HG03196 (cell line): ENCODE measurements around the gene GSG1L.

Experiments used
- ATAC-seq: cut with Tn5 transposase; IDR thresholded peaks from one replicate; pipeline ENCODE4 v1.9.1; 2021; ENCODE audit not compliant: unreplicated experiment

GSG1L gene

GRCh38 chr16:27742333-27742732 lies 321.2 kb downstream of the GSG1L start:
- ATAC-seq, result no peak

DNA sequence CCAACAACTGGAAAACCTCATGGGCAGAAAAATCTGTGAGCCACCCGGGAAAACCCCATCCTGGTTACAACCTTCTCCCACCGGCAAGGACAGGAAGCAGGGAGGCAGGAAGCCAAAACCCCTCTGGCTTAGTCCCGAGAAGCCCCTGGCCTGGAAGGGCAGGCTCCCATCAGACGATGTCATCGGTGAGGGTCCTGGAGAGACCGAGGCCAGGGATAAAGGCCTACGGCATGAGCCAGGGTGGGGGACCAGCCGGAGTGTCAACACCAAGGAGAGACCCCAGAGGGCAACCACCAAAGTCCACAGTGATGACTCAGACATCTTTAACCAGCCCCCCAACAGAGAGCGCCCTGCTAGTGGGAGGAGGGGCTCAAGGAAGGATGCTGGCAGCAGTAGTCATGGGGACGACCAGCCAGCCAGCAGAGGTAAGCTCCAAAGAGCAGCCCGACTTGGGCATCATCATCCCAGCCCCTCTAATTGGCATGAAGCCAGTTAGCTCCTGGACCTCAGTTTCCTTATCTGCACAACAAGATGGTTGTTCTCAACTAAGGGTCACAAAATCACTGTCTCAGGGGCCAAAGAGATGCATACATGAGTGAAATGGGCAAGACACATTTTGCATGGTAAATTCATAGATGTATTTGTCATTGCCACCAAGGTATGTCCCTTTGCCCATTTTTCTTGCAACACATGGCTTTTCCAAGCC lies 322.9 kb downstream of the GSG1L start:
- ATAC-seq, result no peak

DNA sequence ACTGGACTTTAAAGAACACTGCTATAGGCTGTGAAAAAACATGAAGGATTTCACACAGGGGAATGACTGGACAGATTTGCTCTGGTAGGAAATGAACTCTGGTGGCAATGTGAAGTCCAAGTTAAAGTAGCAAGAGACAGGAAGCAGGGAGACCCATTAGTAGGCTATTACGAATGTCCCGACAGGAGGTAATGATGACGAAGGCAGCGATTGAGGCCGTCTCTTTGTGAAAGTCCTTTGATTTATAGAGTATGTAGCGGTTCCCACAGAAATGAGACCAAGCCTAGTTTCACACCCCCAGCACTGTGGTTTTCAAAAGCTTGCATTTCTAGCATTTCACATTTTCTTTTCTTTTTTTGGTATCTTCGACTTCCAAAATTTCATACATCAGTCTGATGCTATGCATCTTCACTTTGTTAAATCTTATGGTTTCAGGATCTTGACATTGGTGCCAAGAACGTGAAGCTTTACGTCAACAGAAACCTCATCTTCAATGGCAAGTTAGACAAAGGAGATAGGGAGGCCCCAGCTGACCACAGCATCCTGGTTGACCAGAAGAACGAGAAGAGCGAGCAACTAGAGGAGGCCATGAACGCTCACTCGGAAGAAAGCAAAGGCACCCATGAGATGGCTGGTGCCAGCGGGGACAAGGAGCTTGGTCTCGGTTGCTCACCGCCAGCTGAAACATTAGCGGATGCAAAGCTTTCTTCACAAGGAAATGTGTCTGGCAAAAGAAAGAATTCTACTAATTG lies 323.7 kb downstream of the GSG1L start:
- no peak for ATAC-seq

DNA sequence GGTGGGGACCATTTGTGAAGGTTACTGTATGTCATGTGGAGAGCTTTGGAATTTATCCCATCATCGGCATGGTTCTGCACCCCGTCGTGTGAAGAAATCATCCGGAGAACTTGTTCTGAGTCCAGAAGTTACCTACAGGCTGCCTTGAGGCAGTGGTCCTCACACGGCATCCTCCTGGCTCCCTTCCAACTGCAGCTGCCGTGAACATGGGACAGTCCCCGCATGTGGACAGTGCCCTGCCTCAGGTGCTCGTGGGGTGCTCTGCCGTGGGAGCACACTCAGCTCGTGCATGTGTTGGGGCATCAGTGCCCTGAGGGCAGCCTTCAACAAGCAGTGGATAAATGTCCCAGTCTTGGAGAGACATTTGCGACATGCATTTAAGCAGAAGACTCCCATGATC lies 324.9 kb downstream of the GSG1L start:
- ATAC-seq, result no peak
